ENCODE data around the gene NPC1. TPM values are rescaled to one million over a fixed set of nuclear protein-coding genes. Genes with fewer than 3 reads are reported as not detected.
A peak's percentile ranks its signal among the peaks of the same experiment; 100 is the strongest.

Gene NPC1
- total RNA-seq, 1 donor from 2014 or later, result 36.5 TPM

GRCh38 chr18:23528580-23529472 lies 57.5 kb downstream of the NPC1 start:
- no peaks in the 10 kb centered on the region for H3K9me3 Mint-ChIP-seq
- H3K27ac Mint-ChIP-seq, result peak overlapping the region; percentile 0
- ATAC-seq (ENCODE audit: low read depth) (no peak), DNase-seq (no peak)
- H3K4me3 Mint-ChIP-seq, result no peak overlapping the region
- no peak for TF ChIP-seq CTCF (IDR thresholded peaks at IDR 0.05)
- peaks cover 5% of the 10 kb centered on the region for H3K4me1 Mint-ChIP-seq
- POLR2A ChIA-PET, result no interaction called here
- CTCF ChIA-PET, result interaction anchor here (2.4 kb wide), 1 partner anchor 13 kb away, joined by 7 read pairs; no protein-coding TSS in a partner anchor
- H3K27me3 Mint-ChIP-seq, result no peaks in the 10 kb centered on the region
- H3K36me3 Mint-ChIP-seq (ENCODE audit: low read depth), result peaks cover 87% of the 10 kb centered on the region
- intact Hi-C loops (cut with micrococcal nuclease), result no loop called here

GRCh38 chr18:23526501-23527063 lies 59.7 kb downstream of the NPC1 start:
- Mint-ChIP-seq H3K27ac (peak overlapping the region; percentile 46), H3K36me3 (ENCODE audit: low read depth) (peaks cover 85% of the 10 kb centered on the region), H3K4me3 (no peak overlapping the region), H3K9me3 (no peaks in the 10 kb centered on the region), H3K27me3 (no peaks in the 10 kb centered on the region), H3K4me1 (peaks cover 15% of the 10 kb centered on the region)
- CTCF ChIA-PET, result interaction anchor here (1.4 kb wide), 1 partner anchor 10 kb away, joined by 6 read pairs; no protein-coding TSS in a partner anchor
- no peak for TF ChIP-seq CTCF (IDR thresholded peaks at IDR 0.05)
- ATAC-seq (ENCODE audit: low read depth), result no peak
- DNase-seq, result no peak
- POLR2A ChIA-PET, result interaction anchor here (0.7 kb wide), 1 partner anchor 60 kb away, joined by 5 read pairs; no protein-coding TSS in a partner anchor
- intact Hi-C loops (cut with micrococcal nuclease), result no loop called here

- no peak for TF ChIP-seq CTCF (IDR thresholded peaks at IDR 0.05)
These were observed 62.0 kb downstream of the NPC1 start for GRCh38 chr18:23524213-23524707.

GRCh38 chr18:23523429-23524212 lies 62.7 kb downstream of the NPC1 start:
- H3K27me3 Mint-ChIP-seq, result no peaks in the 10 kb centered on the region
- no peaks in the 10 kb centered on the region for H3K9me3 Mint-ChIP-seq
- no peak for TF ChIP-seq CTCF (IDR thresholded peaks at IDR 0.05)
- ChIA-PET CTCF (interaction anchor here (0.6 to 1.4 kb wide), 3 partner anchors 17 to 594 kb away, joined by 3 read pairs; no protein-coding TSS in a partner anchor), POLR2A (interaction anchor here (0.6 to 1.3 kb wide), 5 partner anchors 9 to 28 kb away, joined by 3 to 11 read pairs (median 4); no protein-coding TSS in a partner anchor)
- peaks cover 81% of the 10 kb centered on the region for H3K36me3 Mint-ChIP-seq (ENCODE audit: low read depth)
- peaks cover 15% of the 10 kb centered on the region for H3K4me1 Mint-ChIP-seq
- no peak overlapping the region for H3K4me3 Mint-ChIP-seq
- H3K27ac Mint-ChIP-seq, result peak overlapping the region; percentile 38
- DNase-seq (no peak), ATAC-seq (ENCODE audit: low read depth) (peak; percentile 75)
- intact Hi-C loops (cut with micrococcal nuclease), result loop anchor here (2.0 kb wide), 1 partner anchor 17 kb away; no protein-coding TSS in a partner anchor

More at GRCh38 chr18:23524213-23524707, 62.0 kb downstream of the NPC1 start:
- H3K27ac Mint-ChIP-seq, result peak overlapping the region; percentile 38
- ATAC-seq (ENCODE audit: low read depth), result no peak
- ChIA-PET CTCF (interaction anchor here (0.6 to 1.4 kb wide), 2 partner anchors 19 to 593 kb away, joined by 3 read pairs; no protein-coding TSS in a partner anchor), POLR2A (interaction anchor here (0.6 to 1.3 kb wide), 2 partner anchors 10 to 15 kb away, joined by 3 to 8 read pairs; no protein-coding TSS in a partner anchor)
- intact Hi-C loops (cut with micrococcal nuclease), result loop anchor here (2.0 kb wide), 1 partner anchor 17 kb away; no protein-coding TSS in a partner anchor
- DNase-seq, result no peak
- H3K4me1 Mint-ChIP-seq, result peaks cover 15% of the 10 kb centered on the region
- no peak overlapping the region for H3K4me3 Mint-ChIP-seq
- H3K27me3 Mint-ChIP-seq, result no peaks in the 10 kb centered on the region
- peaks cover 82% of the 10 kb centered on the region for H3K36me3 Mint-ChIP-seq (ENCODE audit: low read depth)
- no peaks in the 10 kb centered on the region for H3K9me3 Mint-ChIP-seq

All from activated B cell treated with CpG ODN at 0.5 μM for 24 hours (primary cell).